Activated CD4-positive, alpha-beta T cell treated with anti-CD3 and anti-CD28 coated beads for 36 hours (primary cell): Measurements from ENCODE around the gene ITLN1. TPM values are rescaled to one million over a fixed set of nuclear protein-coding genes. Genes with fewer than 3 reads are reported as not detected.

ENCODE experiments used
- ATAC-seq: fragments of 200-7000 bp; cut with Tn5 transposase; one replicate; pipeline ENCODE4 v1.10.0; 2021; ENCODE audit warnings: mild to moderate bottlenecking, moderate library complexity
- CTCF ChIA-PET: fragments of 350-600 bp; sonication (Branson Sonifier 250); formaldehyde crosslinking; loops from one replicate; lab custom pipeline; 2021; ENCODE audit warnings: antibody characterized with exemption; lab: Charles Lee
- POLR2A ChIA-PET: fragments of 350-600 bp; sonication (Branson Sonifier 250); formaldehyde crosslinking; loops from one replicate; lab custom pipeline; 2021; ENCODE audit warnings: antibody characterized with exemption, inconsistent platforms; lab: Charles Lee
- DNase-seq: peaks from one replicate; pipeline ENCODE4 v3.0.0-alpha.2; 2020
- H3K27ac Mint-ChIP-seq: one replicate; pipeline ENCODE4 v1.8.0; 2021; ENCODE audit warnings: mixed read lengths
- H3K27me3 Mint-ChIP-seq: one replicate; pipeline ENCODE4 v1.8.0; 2021; ENCODE audit warnings: mixed read lengths
- H3K36me3 Mint-ChIP-seq: one replicate; pipeline ENCODE4 v1.8.0; 2021; ENCODE audit warnings: low read depth, mixed read lengths
- H3K4me1 Mint-ChIP-seq: one replicate; pipeline ENCODE4 v1.8.0; 2021; ENCODE audit warnings: mixed read lengths
- H3K4me3 Mint-ChIP-seq: one replicate; pipeline ENCODE4 v1.8.0; 2021; ENCODE audit warnings: mild to moderate bottlenecking, moderate library complexity, mixed read lengths
- H3K9me3 Mint-ChIP-seq: one replicate; pipeline ENCODE4 v1.8.0; 2021; ENCODE audit warnings: low read depth, mixed read lengths
- intact Hi-C, 2 experiments: fragments of 100-400 bp; cut with DNase I in 1 of 2; cut with micrococcal nuclease in 1 of 2; formaldehyde crosslinking; loops; one replicate each; pipeline versions ENCODE4 v1.14.2 to v1.15.1; 2022 to 2024; cut with DNase I, micrococcal nuclease
- total RNA-seq, 2 experiments: library from RNA; stranded (reverse); gene quantifications; one replicate each; pipeline ENCODE4 v1.2.3, GENCODE V29; 2021

ITLN1 gene
- total RNA-seq, 2 experiments from 2014 or later, result not detected

- CTCF ChIA-PET, result interaction anchor here (0.5 to 1.4 kb wide), 6 partner anchors 12 to 149 kb away, joined by 3 to 4 read pairs (median 4); partner anchors contain the start of gene ITLN1
- Mint-ChIP-seq H3K27me3 (no peaks in the 10 kb centered on the region), H3K27ac (no peak overlapping the region), H3K36me3 (no peaks in the 10 kb centered on the region), H3K4me1 (no peaks in the 10 kb centered on the region), H3K9me3 (no peaks in the 10 kb centered on the region), H3K4me3 (no peak overlapping the region)
- DNase-seq (no peak), ATAC-seq (no peak)
- intact Hi-C loops, result no loop called here
- POLR2A ChIA-PET, result no interaction called here
These were observed 29.6 kb downstream of the ITLN1 start for GRCh38 chr1:160855181-160855981.

GRCh38 chr1:160853754-160854153 lies 31.2 kb downstream of the ITLN1 start:
- Mint-ChIP-seq H3K27me3 (no peaks in the 10 kb centered on the region), H3K4me3 (no peak overlapping the region), H3K9me3 (no peaks in the 10 kb centered on the region), H3K4me1 (no peaks in the 10 kb centered on the region), H3K36me3 (no peaks in the 10 kb centered on the region), H3K27ac (no peak overlapping the region)
- intact Hi-C loops, result no loop called here
- no peak for ATAC-seq
- CTCF ChIA-PET, result interaction anchor here (0.9 to 1.2 kb wide), 2 partner anchors 18 to 59 kb away, joined by 3 to 5 read pairs; no protein-coding TSS in a partner anchor
- POLR2A ChIA-PET, result no interaction called here
- DNase-seq, result no peak

GRCh38 chr1:160853014-160853413 lies 32.0 kb downstream of the ITLN1 start:
- Mint-ChIP-seq H3K27ac (no peak overlapping the region), H3K4me1 (no peaks in the 10 kb centered on the region), H3K27me3 (no peaks in the 10 kb centered on the region), H3K36me3 (no peaks in the 10 kb centered on the region), H3K9me3 (no peaks in the 10 kb centered on the region), H3K4me3 (no peak overlapping the region)
- no peak for ATAC-seq
- intact Hi-C loops, result no loop called here
- POLR2A ChIA-PET, result no interaction called here
- CTCF ChIA-PET, result interaction anchor here (0.7 to 1.2 kb wide), 3 partner anchors 17 to 70 kb away, joined by 3 to 5 read pairs (median 3); no protein-coding TSS in a partner anchor
- DNase-seq, result no peak

- Mint-ChIP-seq H3K4me1 (no peaks in the 10 kb centered on the region), H3K27ac (no peak overlapping the region), H3K27me3 (no peaks in the 10 kb centered on the region), H3K36me3 (no peaks in the 10 kb centered on the region), H3K4me3 (no peak overlapping the region), H3K9me3 (no peaks in the 10 kb centered on the region)
- ChIA-PET CTCF (interaction anchor here (0.8 to 1.4 kb wide), 8 partner anchors 10 to 34 kb away, joined by 3 to 5 read pairs (median 4); partner anchors contain the start of genes CD244 and ITLN1), POLR2A (no interaction called here)
- intact Hi-C loops, result no loop called here
- DNase-seq (no peak), ATAC-seq (no peak)
These were observed 34.0 kb downstream of the ITLN1 start for GRCh38 chr1:160850993-160851392.

GRCh38 chr1:160850541-160850940 lies 34.4 kb downstream of the ITLN1 start:
- Mint-ChIP-seq H3K4me1 (no peaks in the 10 kb centered on the region), H3K9me3 (no peaks in the 10 kb centered on the region), H3K36me3 (no peaks in the 10 kb centered on the region), H3K27ac (no peak overlapping the region), H3K4me3 (no peak overlapping the region), H3K27me3 (no peaks in the 10 kb centered on the region)
- intact Hi-C loops, result no loop called here
- DNase-seq (no peak), ATAC-seq (no peak)
- CTCF ChIA-PET, result interaction anchor here (0.7 to 1.6 kb wide), 11 partner anchors 8 to 102 kb away, joined by 3 to 5 read pairs (median 3); partner anchors contain the start of genes CD244 and ITLN1
- POLR2A ChIA-PET, result no interaction called here

- ChIA-PET CTCF (interaction anchor here (1.0 to 1.8 kb wide), 4 partner anchors 11 to 165 kb away, joined by 3 to 6 read pairs (median 4); no protein-coding TSS in a partner anchor), POLR2A (no interaction called here)
- no peak for DNase-seq
- Mint-ChIP-seq H3K27ac (no peak overlapping the region), H3K4me1 (no peaks in the 10 kb centered on the region), H3K36me3 (no peaks in the 10 kb centered on the region), H3K9me3 (no peaks in the 10 kb centered on the region), H3K4me3 (no peak overlapping the region), H3K27me3 (no peaks in the 10 kb centered on the region)
- intact Hi-C loops, result no loop called here
- no peak for ATAC-seq
These were observed 38.7 kb downstream of the ITLN1 start for GRCh38 chr1:160846281-160846680.

GRCh38 chr1:160844447-160845232 lies 40.3 kb downstream of the ITLN1 start:
- ATAC-seq (no peak), DNase-seq (no peak)
- intact Hi-C loops, result no loop called here
- ChIA-PET POLR2A (no interaction called here), CTCF (interaction anchor here (0.8 to 3.7 kb wide), 9 partner anchors 9 to 163 kb away, joined by 3 to 18 read pairs (median 4); partner anchors contain the start of gene ITLN2)
- no peak overlapping the region for H3K27ac Mint-ChIP-seq
- H3K9me3 Mint-ChIP-seq, result no peaks in the 10 kb centered on the region
- H3K4me1 Mint-ChIP-seq, result peaks cover 2% of the 10 kb centered on the region
- no peaks in the 10 kb centered on the region for H3K36me3 Mint-ChIP-seq
- H3K4me3 Mint-ChIP-seq, result no peak overlapping the region
- H3K27me3 Mint-ChIP-seq, result no peaks in the 10 kb centered on the region

GRCh38 chr1:160841079-160841478 lies 43.9 kb downstream of the ITLN1 start:
- ATAC-seq (no peak), DNase-seq (no peak)
- Mint-ChIP-seq H3K4me1 (peaks cover 36% of the 10 kb centered on the region), H3K27me3 (no peaks in the 10 kb centered on the region), H3K36me3 (no peaks in the 10 kb centered on the region), H3K27ac (no peak overlapping the region), H3K9me3 (no peaks in the 10 kb centered on the region), H3K4me3 (no peak overlapping the region)
- POLR2A ChIA-PET, result no interaction called here
- intact Hi-C loops, result no loop called here
- CTCF ChIA-PET, result interaction anchor here (0.7 to 9.5 kb wide), 8 partner anchors 10 to 144 kb away, joined by 3 to 130 read pairs (median 5); partner anchors contain the start of gene ITLN2

GRCh38 chr1:160839746-160840145 lies 45.2 kb downstream of the ITLN1 start:
- intact Hi-C loops, result loop anchor here (2.0 to 5.0 kb wide), 3 partner anchors 23 to 258 kb away; partner anchors contain the start of genes KLHDC9 (in 2 of the 2) and CD244 (in 1 of the 2)
- Mint-ChIP-seq H3K27ac (no peak overlapping the region), H3K27me3 (no peaks in the 10 kb centered on the region), H3K36me3 (no peaks in the 10 kb centered on the region), H3K4me1 (peaks cover 45% of the 10 kb centered on the region), H3K9me3 (no peaks in the 10 kb centered on the region), H3K4me3 (no peak overlapping the region)
- ChIA-PET CTCF (interaction anchor here (0.6 to 9.5 kb wide), 9 partner anchors 13 to 266 kb away, joined by 3 to 241 read pairs (median 5); partner anchors contain the start of gene ITLN2), POLR2A (no interaction called here)
- ATAC-seq, result no peak
- no peak for DNase-seq

GRCh38 chr1:160838888-160839287 lies 46.1 kb downstream of the ITLN1 start:
- peaks cover 51% of the 10 kb centered on the region for H3K4me1 Mint-ChIP-seq

More at GRCh38 chr1:160838888-160839287, 46.1 kb downstream of the ITLN1 start:
- intact Hi-C loops, result loop anchor here (2.0 to 5.0 kb wide), 3 partner anchors 24 to 258 kb away; partner anchors contain the start of genes KLHDC9 (in 2 of the 2) and CD244 (in 1 of the 2)
- no peaks in the 10 kb centered on the region for H3K27me3 Mint-ChIP-seq
- POLR2A ChIA-PET, result interaction anchor here (0.7 kb wide), 1 partner anchor 164 kb away, joined by 3 read pairs; no protein-coding TSS in a partner anchor
- DNase-seq (no peak), ATAC-seq (no peak)
- peak overlapping the region; percentile 36 for H3K4me3 Mint-ChIP-seq
- H3K27ac Mint-ChIP-seq, result peak overlapping the region; percentile 91
- H3K36me3 Mint-ChIP-seq, result no peaks in the 10 kb centered on the region
- CTCF ChIA-PET, result interaction anchor here (0.5 to 9.5 kb wide), 9 partner anchors 25 to 400 kb away, joined by 3 to 241 read pairs (median 7); partner anchors contain the start of genes ITLN1 and ITLN2
- H3K9me3 Mint-ChIP-seq, result no peaks in the 10 kb centered on the region
